Stimulated activated naive CD4-positive, alpha-beta T cell treated with Interleukin-2 at 50 U/mL for 16 hours (primary cell): Measurements from ENCODE around the gene SLC4A11.
"Not testable (repeated sequence)": the region's sequence is repeated elsewhere in the genome, so short reads cannot be mapped to it uniquely, and the experiment has no call there.

Source experiments
- DNase-seq: peaks from one replicate; lab custom pipeline; 2025; lab: John Stamatoyannopoulos, UW

SLC4A11 gene

GRCh38 chr20:3203315-3204123 is 35.5 kb downstream of the SLC4A11 start:
- DNase-seq, result peak; percentile 19

GRCh38 chr20:3202965-3203314 is 36.0 kb downstream of the SLC4A11 start:
- DNase-seq, result no peak

GRCh38 chr20:3199976-3200755 is 38.8 kb downstream of the SLC4A11 start:
- no peak for DNase-seq

GRCh38 chr20:3199206-3199605 is 39.8 kb downstream of the SLC4A11 start:
- no peak for DNase-seq

- no peak for DNase-seq
Observed at GRCh38 chr20:3195590-3196237, 43.3 kb downstream of the SLC4A11 start.

GRCh38 chr20:3194617-3195280 is 44.2 kb downstream of the SLC4A11 start:
- DNase-seq, result no peak

- DNase-seq, result no peak
Observed at GRCh38 chr20:3193806-3194616, 45.0 kb downstream of the SLC4A11 start.

- DNase-seq, result no peak
Observed at GRCh38 chr20:3192226-3193015, 46.6 kb downstream of the SLC4A11 start.

- DNase-seq, result no peak
Observed at GRCh38 chr20:3190681-3191111, 48.3 kb downstream of the SLC4A11 start.

- DNase-seq, result no peak
Observed at GRCh38 chr20:3189561-3190131, 49.3 kb downstream of the SLC4A11 start.

GRCh38 chr20:3188823-3189413 is 50.1 kb downstream of the SLC4A11 start:
- DNase-seq, result no peak

- DNase-seq, result not testable (repeated sequence)
Observed at GRCh38 chr20:3187861-3188260, 51.1 kb downstream of the SLC4A11 start.

GRCh38 chr20:3183896-3184612 is 54.9 kb downstream of the SLC4A11 start:
- DNase-seq, result no peak

- not testable (repeated sequence) for DNase-seq
Observed at GRCh38 chr20:3182429-3182828, 56.6 kb downstream of the SLC4A11 start.

GRCh38 chr20:3181270-3181669 is 57.7 kb downstream of the SLC4A11 start:
- no peak for DNase-seq

- DNase-seq, result no peak
Observed at GRCh38 chr20:3180319-3180718, 58.7 kb downstream of the SLC4A11 start.

- DNase-seq, result no peak
Observed at GRCh38 chr20:3177746-3178485, 61.1 kb downstream of the SLC4A11 start.
